ENCODE data around the gene RPS6KA2.

DNA sequence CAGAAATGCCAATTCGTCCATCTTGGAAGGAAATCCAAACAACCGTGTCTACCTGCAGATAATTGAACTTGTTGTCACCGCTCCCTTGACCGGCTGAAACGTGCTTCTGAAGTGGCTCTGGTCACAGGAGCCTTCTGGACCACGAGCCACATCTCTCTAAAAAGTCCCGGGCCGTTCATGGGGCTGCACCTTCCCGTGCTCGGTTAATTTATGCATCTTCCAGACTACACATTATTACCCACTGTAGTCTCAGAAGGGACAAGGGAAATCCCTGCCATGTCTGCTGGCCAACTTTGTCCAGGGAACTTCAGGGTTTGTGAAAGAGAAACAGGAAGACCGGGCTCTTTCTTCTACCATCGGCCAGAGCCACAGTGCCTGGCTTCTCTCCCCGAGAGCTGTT is 180.9 kb downstream of the RPS6KA2 start:
- no peak for TF ChIP-seq POLR2A (IDR thresholded peaks at IDR 0.05)
- TF ChIP-seq, protein P1, sequence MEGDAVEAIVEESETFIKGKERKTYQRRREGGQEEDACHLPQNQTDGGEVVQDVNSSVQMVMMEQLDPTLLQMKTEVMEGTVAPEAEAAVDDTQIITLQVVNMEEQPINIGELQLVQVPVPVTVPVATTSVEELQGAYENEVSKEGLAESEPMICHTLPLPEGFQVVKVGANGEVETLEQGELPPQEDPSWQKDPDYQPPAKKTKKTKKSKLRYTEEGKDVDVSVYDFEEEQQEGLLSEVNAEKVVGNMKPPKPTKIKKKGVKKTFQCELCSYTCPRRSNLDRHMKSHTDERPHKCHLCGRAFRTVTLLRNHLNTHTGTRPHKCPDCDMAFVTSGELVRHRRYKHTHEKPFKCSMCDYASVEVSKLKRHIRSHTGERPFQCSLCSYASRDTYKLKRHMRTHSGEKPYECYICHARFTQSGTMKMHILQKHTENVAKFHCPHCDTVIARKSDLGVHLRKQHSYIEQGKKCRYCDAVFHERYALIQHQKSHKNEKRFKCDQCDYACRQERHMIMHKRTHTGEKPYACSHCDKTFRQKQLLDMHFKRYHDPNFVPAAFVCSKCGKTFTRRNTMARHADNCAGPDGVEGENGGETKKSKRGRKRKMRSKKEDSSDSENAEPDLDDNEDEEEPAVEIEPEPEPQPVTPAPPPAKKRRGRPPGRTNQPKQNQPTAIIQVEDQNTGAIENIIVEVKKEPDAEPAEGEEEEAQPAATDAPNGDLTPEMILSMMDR (IDR thresholded peaks at IDR 0.05): no peak
